GM12878 (cell line): ENCODE data around the gene DEFB126.

Source experiments
- BCL11A ChIP-seq: IDR thresholded peaks from 2 replicates; pipeline ENCODE4 v1.6.1; 2011; ENCODE audit warnings: low read depth, low read length
- ESRRA ChIP-seq: IDR thresholded peaks from 2 replicates; pipeline ENCODE4 v1.6.1; 2012; ENCODE audit warnings: mild to moderate bottlenecking, low read length, improper control_type of control experiment
- MXI1 ChIP-seq: fragments of 150-350 bp; IDR thresholded peaks from 2 replicates; pipeline ENCODE4 v1.6.1; 2011; ENCODE audit warnings: low read depth, mild to moderate bottlenecking, inconsistent platforms, low read length, improper control_type of control experiment
- POLR2AphosphoS5 ChIP-seq: IDR thresholded peaks from 2 replicates; pipeline ENCODE4 v1.6.1; 2011; ENCODE audit warnings: mild to moderate bottlenecking, low read length, inconsistent platforms
- TCF12 ChIP-seq: IDR thresholded peaks from 2 replicates; pipeline ENCODE4 v1.6.1; 2011; ENCODE audit warnings: low read depth, mild to moderate bottlenecking, low read length
- YY1 ChIP-seq: IDR thresholded peaks from 2 replicates; pipeline ENCODE4 v1.6.1; 2011; ENCODE audit warnings: low read depth, mild to moderate bottlenecking, low read length
- TF ChIP-seq, protein P1 (sequence below), 3 experiments: IDR thresholded peaks in 2 of 3; conservative IDR thresholded peaks in 1 of 3; 2 replicates each; pipeline ENCODE4 v1.5.1; 2011; ENCODE audit warnings: low read depth in 3 of 3, low read length in 3 of 3, mild to moderate bottlenecking in 3 of 3, control low read depth in 2 of 3, moderate library complexity in 2 of 3, inconsistent platforms in 1 of 3, mixed read lengths in 1 of 3; ENCODE audit not compliant: control insufficient read depth in 2 of 3, insufficient read depth in 1 of 3; ENCODE audit errors: extremely low read depth in 1 of 3
- TF ChIP-seq, protein P2 (sequence below): IDR thresholded peaks from 2 replicates; pipeline ENCODE4 v1.6.1; 2012; ENCODE audit warnings: mild to moderate bottlenecking, low read depth, low read length
- TF ChIP-seq, protein P3 (sequence below): fragments of 450-650 bp; IDR thresholded peaks from 2 replicates; pipeline ENCODE4 v1.6.1; 2017; ENCODE audit warnings: mild to moderate bottlenecking, low read depth, inconsistent platforms; ENCODE audit not compliant: poor library complexity, severe bottlenecking
- TF ChIP-seq, protein P4 (sequence below): fragments of 450-650 bp; IDR thresholded peaks from 2 replicates; pipeline ENCODE4 v1.6.1; 2018; ENCODE audit warnings: mild to moderate bottlenecking, low read depth, moderate library complexity; ENCODE audit not compliant: partially characterized antibody

DNA sequence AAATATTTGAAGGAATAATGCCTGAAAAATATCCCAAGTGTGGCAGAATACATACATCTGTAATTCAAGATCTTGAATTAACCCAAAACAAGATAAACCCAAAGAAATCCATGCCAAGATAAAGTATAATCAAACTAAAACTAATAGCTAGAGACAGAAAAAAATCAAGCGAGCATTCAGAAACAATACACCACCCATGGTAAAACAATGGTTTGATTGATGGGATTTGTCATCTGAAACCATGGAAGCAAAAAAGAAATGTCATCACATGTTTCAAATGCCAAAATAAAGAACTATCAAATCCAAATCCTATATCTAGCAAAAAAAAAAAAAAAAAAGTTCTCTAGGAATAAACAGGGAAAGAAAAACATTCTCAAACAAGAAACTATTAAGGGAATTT, 9.7 kb downstream of the DEFB126 start:
- TF ChIP-seq, protein P1, sequence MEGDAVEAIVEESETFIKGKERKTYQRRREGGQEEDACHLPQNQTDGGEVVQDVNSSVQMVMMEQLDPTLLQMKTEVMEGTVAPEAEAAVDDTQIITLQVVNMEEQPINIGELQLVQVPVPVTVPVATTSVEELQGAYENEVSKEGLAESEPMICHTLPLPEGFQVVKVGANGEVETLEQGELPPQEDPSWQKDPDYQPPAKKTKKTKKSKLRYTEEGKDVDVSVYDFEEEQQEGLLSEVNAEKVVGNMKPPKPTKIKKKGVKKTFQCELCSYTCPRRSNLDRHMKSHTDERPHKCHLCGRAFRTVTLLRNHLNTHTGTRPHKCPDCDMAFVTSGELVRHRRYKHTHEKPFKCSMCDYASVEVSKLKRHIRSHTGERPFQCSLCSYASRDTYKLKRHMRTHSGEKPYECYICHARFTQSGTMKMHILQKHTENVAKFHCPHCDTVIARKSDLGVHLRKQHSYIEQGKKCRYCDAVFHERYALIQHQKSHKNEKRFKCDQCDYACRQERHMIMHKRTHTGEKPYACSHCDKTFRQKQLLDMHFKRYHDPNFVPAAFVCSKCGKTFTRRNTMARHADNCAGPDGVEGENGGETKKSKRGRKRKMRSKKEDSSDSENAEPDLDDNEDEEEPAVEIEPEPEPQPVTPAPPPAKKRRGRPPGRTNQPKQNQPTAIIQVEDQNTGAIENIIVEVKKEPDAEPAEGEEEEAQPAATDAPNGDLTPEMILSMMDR (IDR thresholded peaks at IDR 0.05 in 2 of 3, conservative IDR thresholded peaks at IDR 0.05 in 1 of 3; ENCODE audit: control insufficient read depth in 2 of 3, extremely low read depth in 1 of 3, insufficient read depth in 1 of 3, low read depth in 3 of 3, low read length in 3 of 3) = no peak
- TF ChIP-seq, protein P2, sequence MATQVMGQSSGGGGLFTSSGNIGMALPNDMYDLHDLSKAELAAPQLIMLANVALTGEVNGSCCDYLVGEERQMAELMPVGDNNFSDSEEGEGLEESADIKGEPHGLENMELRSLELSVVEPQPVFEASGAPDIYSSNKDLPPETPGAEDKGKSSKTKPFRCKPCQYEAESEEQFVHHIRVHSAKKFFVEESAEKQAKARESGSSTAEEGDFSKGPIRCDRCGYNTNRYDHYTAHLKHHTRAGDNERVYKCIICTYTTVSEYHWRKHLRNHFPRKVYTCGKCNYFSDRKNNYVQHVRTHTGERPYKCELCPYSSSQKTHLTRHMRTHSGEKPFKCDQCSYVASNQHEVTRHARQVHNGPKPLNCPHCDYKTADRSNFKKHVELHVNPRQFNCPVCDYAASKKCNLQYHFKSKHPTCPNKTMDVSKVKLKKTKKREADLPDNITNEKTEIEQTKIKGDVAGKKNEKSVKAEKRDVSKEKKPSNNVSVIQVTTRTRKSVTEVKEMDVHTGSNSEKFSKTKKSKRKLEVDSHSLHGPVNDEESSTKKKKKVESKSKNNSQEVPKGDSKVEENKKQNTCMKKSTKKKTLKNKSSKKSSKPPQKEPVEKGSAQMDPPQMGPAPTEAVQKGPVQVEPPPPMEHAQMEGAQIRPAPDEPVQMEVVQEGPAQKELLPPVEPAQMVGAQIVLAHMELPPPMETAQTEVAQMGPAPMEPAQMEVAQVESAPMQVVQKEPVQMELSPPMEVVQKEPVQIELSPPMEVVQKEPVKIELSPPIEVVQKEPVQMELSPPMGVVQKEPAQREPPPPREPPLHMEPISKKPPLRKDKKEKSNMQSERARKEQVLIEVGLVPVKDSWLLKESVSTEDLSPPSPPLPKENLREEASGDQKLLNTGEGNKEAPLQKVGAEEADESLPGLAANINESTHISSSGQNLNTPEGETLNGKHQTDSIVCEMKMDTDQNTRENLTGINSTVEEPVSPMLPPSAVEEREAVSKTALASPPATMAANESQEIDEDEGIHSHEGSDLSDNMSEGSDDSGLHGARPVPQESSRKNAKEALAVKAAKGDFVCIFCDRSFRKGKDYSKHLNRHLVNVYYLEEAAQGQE = no peak
- TF ChIP-seq, protein P3, sequence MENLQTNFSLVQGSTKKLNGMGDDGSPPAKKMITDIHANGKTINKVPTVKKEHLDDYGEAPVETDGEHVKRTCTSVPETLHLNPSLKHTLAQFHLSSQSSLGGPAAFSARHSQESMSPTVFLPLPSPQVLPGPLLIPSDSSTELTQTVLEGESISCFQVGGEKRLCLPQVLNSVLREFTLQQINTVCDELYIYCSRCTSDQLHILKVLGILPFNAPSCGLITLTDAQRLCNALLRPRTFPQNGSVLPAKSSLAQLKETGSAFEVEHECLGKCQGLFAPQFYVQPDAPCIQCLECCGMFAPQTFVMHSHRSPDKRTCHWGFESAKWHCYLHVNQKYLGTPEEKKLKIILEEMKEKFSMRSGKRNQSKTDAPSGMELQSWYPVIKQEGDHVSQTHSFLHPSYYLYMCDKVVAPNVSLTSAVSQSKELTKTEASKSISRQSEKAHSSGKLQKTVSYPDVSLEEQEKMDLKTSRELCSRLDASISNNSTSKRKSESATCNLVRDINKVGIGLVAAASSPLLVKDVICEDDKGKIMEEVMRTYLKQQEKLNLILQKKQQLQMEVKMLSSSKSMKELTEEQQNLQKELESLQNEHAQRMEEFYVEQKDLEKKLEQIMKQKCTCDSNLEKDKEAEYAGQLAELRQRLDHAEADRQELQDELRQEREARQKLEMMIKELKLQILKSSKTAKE = no peak
- TF ChIP-seq MXI1 (no peak), TCF12 (no peak), POLR2AphosphoS5 (no peak), BCL11A (no peak), ESRRA (no peak), YY1 (no peak)
- TF ChIP-seq, protein P4, sequence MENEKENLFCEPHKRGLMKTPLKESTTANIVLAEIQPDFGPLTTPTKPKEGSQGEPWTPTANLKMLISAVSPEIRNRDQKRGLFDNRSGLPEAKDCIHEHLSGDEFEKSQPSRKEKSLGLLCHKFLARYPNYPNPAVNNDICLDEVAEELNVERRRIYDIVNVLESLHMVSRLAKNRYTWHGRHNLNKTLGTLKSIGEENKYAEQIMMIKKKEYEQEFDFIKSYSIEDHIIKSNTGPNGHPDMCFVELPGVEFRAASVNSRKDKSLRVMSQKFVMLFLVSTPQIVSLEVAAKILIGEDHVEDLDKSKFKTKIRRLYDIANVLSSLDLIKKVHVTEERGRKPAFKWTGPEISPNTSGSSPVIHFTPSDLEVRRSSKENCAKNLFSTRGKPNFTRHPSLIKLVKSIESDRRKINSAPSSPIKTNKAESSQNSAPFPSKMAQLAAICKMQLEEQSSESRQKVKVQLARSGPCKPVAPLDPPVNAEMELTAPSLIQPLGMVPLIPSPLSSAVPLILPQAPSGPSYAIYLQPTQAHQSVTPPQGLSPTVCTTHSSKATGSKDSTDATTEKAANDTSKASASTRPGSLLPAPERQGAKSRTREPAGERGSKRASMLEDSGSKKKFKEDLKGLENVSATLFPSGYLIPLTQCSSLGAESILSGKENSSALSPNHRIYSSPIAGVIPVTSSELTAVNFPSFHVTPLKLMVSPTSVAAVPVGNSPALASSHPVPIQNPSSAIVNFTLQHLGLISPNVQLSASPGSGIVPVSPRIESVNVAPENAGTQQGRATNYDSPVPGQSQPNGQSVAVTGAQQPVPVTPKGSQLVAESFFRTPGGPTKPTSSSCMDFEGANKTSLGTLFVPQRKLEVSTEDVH = no peak
